Measurements from ENCODE around the gene NUCB1. TPM values are rescaled to one million over a fixed set of nuclear protein-coding genes. Genes with fewer than 3 reads are reported as not detected.
A peak's percentile ranks its signal among the peaks of the same experiment; 100 is the strongest.

Gene NUCB1
- total and polyA plus RNA-seq, 9 of the 15 experiments (the other 6 are each of a cell fraction or from before 2014, with no cell fraction given): 3.1 to 153 (median 71.7) TPM

- TF ChIP-seq NKRF (IDR thresholded peaks at IDR 0.05; ENCODE audit: borderline replicate concordance): peak; percentile 67; the same call in 1 of the 2 replicates
- TF ChIP-seq PCBP1 (IDR thresholded peaks at IDR 0.05; ENCODE audit: low read depth, low read length, poor library complexity, severe bottlenecking): no peak
- TF ChIP-seq E4F1 (CRISPR knock-in tag; IDR thresholded peaks at IDR 0.05; ENCODE audit: borderline replicate concordance): no peak
- TF ChIP-seq ZNF766 (CRISPR knock-in tag; conservative IDR thresholded peaks at IDR 0.05): peak; percentile 57
- no peak for TF ChIP-seq TAF9B (IDR thresholded peaks at IDR 0.05; ENCODE audit: partially characterized antibody)
- no peak for TF ChIP-seq ARHGAP35 (IDR thresholded peaks at IDR 0.05; ENCODE audit: partially characterized antibody)
- TF ChIP-seq ZNF395 (CRISPR knock-in tag; IDR thresholded peaks at IDR 0.05): no peak
- no peak; the same call in 1 of the 2 replicates for TF ChIP-seq E2F5 (CRISPR knock-in tag; IDR thresholded peaks at IDR 0.05)
- TF ChIP-seq ZNF277 (CRISPR knock-in tag; IDR thresholded peaks at IDR 0.05; ENCODE audit: borderline replicate concordance): no peak
- peak; percentile 46; the same call in 1 of the 2 replicates for TF ChIP-seq CREB3L1 (IDR thresholded peaks at IDR 0.05; ENCODE audit: borderline replicate concordance, low read depth)
- TF ChIP-seq BRD9 (IDR thresholded peaks at IDR 0.05; ENCODE audit: low read depth, partially characterized antibody): no peak
- TF ChIP-seq POLR2AphosphoS2 (IDR thresholded peaks at IDR 0.05; ENCODE audit: low read length): peak; percentile 16
- TF ChIP-seq ZNF561 (CRISPR knock-in tag; conservative IDR thresholded peaks at IDR 0.05): no peak
- no peak for TF ChIP-seq STAG1 (CRISPR knock-in tag; IDR thresholded peaks at IDR 0.05; ENCODE audit: borderline replicate concordance)
- no peak for TF ChIP-seq ILK (tag; IDR thresholded peaks at IDR 0.05; ENCODE audit: borderline replicate concordance, low read depth)
- TF ChIP-seq ZNF699 (CRISPR knock-in tag; IDR thresholded peaks at IDR 0.05; ENCODE audit: insufficient replicate concordance): no peak
These were observed 65.9 kb downstream of the NUCB1 start (continued) for GRCh38 chr19:48965806-48966540.
